K562 (cell line): ENCODE measurements around the gene KCNJ10.

Experiments used
- CTCF ChIP-seq, 3 experiments: IDR thresholded peaks in 2 of 3; conservative IDR thresholded peaks in 1 of 3; 2 replicates each; pipeline ENCODE4 v1.5.1; 2011 to 2012; ENCODE audit warnings: low read length in 3 of 3, mild to moderate bottlenecking in 3 of 3, control low read depth in 2 of 3, improper control_type of control experiment in 1 of 3, inconsistent platforms in 1 of 3, low read depth in 1 of 3, mixed read lengths in 1 of 3, moderate library complexity in 1 of 3; ENCODE audit not compliant: insufficient read depth in 2 of 3
- NFIC ChIP-seq: fragments of 450-650 bp; IDR thresholded peaks from 2 replicates; pipeline ENCODE4 v1.6.1; 2017; ENCODE audit warnings: mild to moderate bottlenecking, inconsistent platforms

GRCh38 chr1:160085686-160086455, 15.9 kb upstream of the KCNJ10 start:
- peak; percentile 95 to 97 (median 96) for TF ChIP-seq CTCF (IDR thresholded peaks at IDR 0.05 in 2 of 3, conservative IDR thresholded peaks at IDR 0.05 in 1 of 3; ENCODE audit: insufficient read depth in 2 of 3, low read depth in 1 of 3, low read length in 3 of 3)
- no peak for TF ChIP-seq NFIC
